AG04449 (cell line): ENCODE data around the gene ADGRV1.

Experiments used
- CTCF ChIA-PET: fragments of 350-600 bp; formaldehyde crosslinking; extraction: SDS; loops from one replicate; lab custom pipeline; 2021; ENCODE audit warnings: antibody characterized with exemption; lab: Yijun Ruan, JAX
- POLR2A ChIA-PET: fragments of 400-600, 350-600 bp; formaldehyde crosslinking; extraction: SDS; loops from one replicate; lab custom pipeline; 2020; ENCODE audit warnings: antibody characterized with exemption, inconsistent platforms; lab: Yijun Ruan, JAX
- DNase-seq: peaks from one replicate; pipeline ENCODE4 v3.0.0-alpha.2; 2010; ENCODE audit warnings: low read depth, low spot score
- H3K4me3 ChIP-seq: 2 replicates; pipeline ENCODE4 v1.5.1; 2011; ENCODE audit warnings: low read depth, mild to moderate bottlenecking, control low read depth, low read length
- TF ChIP-seq, protein P1 (sequence below): IDR thresholded peaks from one replicate; pipeline ENCODE4 v1.5.1; 2011; ENCODE audit warnings: mild to moderate bottlenecking, moderate library complexity, low read length, control low read depth, inconsistent platforms; ENCODE audit not compliant: insufficient read depth; ENCODE audit errors: missing control alignments

Gene ADGRV1

DNA sequence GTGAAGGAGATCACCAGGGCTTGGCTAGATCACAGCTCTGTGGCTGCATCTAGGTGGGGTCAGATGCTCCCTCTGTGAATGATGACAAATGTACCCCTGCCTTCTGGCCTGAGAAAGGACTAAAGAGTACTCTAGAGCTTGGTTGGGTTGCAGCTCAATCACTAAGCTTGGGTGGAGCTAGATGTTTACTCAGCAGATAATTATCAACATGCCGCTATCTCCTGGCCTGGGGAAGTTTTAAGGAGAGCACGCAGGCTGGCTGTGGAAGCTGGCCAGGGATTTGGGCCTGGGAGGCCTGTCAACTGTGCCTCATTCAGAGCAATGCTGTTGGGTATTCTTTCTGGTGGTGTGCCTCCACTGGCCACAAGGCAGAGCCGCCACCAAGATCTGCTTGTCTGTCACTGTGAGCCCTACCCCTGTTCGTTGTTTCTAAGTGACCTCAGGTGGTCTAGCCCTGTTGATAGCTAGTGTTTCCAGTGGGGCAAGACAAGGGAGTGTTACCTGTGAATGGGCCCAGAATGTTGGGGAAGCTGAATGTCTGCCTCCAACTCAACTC is 181.7 kb downstream of the ADGRV1 start:
- ChIA-PET POLR2A (no interaction called here), CTCF (no interaction called here)
- H3K4me3 ChIP-seq = no peak overlapping the region
- TF ChIP-seq, protein P1, sequence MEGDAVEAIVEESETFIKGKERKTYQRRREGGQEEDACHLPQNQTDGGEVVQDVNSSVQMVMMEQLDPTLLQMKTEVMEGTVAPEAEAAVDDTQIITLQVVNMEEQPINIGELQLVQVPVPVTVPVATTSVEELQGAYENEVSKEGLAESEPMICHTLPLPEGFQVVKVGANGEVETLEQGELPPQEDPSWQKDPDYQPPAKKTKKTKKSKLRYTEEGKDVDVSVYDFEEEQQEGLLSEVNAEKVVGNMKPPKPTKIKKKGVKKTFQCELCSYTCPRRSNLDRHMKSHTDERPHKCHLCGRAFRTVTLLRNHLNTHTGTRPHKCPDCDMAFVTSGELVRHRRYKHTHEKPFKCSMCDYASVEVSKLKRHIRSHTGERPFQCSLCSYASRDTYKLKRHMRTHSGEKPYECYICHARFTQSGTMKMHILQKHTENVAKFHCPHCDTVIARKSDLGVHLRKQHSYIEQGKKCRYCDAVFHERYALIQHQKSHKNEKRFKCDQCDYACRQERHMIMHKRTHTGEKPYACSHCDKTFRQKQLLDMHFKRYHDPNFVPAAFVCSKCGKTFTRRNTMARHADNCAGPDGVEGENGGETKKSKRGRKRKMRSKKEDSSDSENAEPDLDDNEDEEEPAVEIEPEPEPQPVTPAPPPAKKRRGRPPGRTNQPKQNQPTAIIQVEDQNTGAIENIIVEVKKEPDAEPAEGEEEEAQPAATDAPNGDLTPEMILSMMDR = no peak
- DNase-seq = no peak

- CTCF ChIA-PET = no interaction called here
- no peak overlapping the region for H3K4me3 ChIP-seq
- no peak for DNase-seq
- TF ChIP-seq, protein P1 = no peak
- POLR2A ChIA-PET = no interaction called here
Observed at GRCh38 chr5:90741022-90741564, 182.5 kb downstream of the ADGRV1 start.

DNA sequence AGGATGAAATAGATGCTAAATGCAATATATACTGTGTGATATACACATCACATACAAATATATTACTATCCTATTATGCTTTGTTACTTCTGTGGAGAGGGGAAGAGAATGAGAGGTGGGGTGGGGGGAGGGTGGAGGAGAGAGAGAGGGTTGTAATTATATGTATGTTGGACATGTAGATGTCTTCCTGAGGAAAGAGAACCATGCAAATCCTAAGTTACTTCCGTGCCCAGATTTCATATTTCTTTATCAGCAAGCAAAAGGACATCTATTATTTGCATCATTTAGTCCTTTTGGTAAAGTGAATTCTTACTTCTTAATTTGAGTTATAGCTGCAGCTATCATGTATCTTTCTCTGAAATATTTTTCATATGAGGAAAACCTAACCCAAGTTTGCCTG is 187.5 kb downstream of the ADGRV1 start:
- DNase-seq = no peak
- CTCF ChIA-PET = no interaction called here
- POLR2A ChIA-PET = interaction anchor here (0.5 to 0.6 kb wide), 2 partner anchors 17 to 693 kb away, joined by 4 to 5 read pairs; no protein-coding TSS in a partner anchor
- H3K4me3 ChIP-seq = no peak overlapping the region
- TF ChIP-seq, protein P1 = no peak

GRCh38 chr5:90747175-90747574 is 188.6 kb downstream of the ADGRV1 start:
- TF ChIP-seq, protein P1 = no peak
- DNase-seq = no peak
- no peak overlapping the region for H3K4me3 ChIP-seq
- ChIA-PET CTCF (no interaction called here), POLR2A (no interaction called here)

- DNase-seq = no peak
- no peak overlapping the region for H3K4me3 ChIP-seq
- POLR2A ChIA-PET = no interaction called here
- TF ChIP-seq, protein P1 = no peak
- CTCF ChIA-PET = no interaction called here
Observed at GRCh38 chr5:90747693-90748092, 189.1 kb downstream of the ADGRV1 start.

DNA sequence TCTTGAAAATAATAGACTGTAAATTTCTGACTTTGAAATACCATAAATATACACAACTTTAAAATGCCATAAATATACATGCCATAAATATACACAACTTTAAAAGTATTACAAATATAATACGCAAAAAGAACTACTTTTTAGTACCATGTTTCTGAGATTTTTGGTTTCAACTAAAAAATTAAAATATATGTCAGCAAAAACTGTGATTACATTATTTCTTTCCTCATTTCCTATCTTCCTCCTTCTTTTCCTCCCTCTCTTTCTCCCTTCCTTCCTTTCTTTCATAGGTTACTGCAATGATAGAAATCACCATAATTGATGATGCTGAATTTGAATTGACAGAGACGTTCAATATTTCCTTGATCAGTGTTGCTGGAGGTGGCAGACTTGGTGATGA is 200.5 kb downstream of the ADGRV1 start:
- H3K4me3 ChIP-seq = no peak overlapping the region
- no peak for DNase-seq
- TF ChIP-seq, protein P1 = no peak
- ChIA-PET POLR2A (no interaction called here), CTCF (no interaction called here)
